Neural cell (in vitro differentiated cells): Measurements from ENCODE around the gene ERMARD. TPM values are rescaled to one million over a fixed set of nuclear protein-coding genes. Genes with fewer than 3 reads are reported as not detected.
A peak's percentile ranks its signal among the peaks of the same experiment; 100 is the strongest.

Experiments used
- H2AFZ ChIP-seq: fragments of 200-600, 300-800 bp; sonication (generic), shearing (Covaris generic); 2 replicates; pipeline ENCODE4 v1.6.0; 2014; ENCODE audit warnings: low read depth, mild to moderate bottlenecking, antibody characterized with exemption, low read length, moderate library complexity
- H3F3A ChIP-seq: fragments of 200-600 bp; shearing (Covaris generic); 2 replicates; pipeline ENCODE4 v1.6.1; 2016; ENCODE audit warnings: mild to moderate bottlenecking, moderate library complexity, mixed read lengths, antibody characterized with exemption, low read length; ENCODE audit not compliant: insufficient read depth, poor library complexity, severe bottlenecking
- H3K27ac ChIP-seq: fragments of 200-600, 300-800 bp; sonication (generic), shearing (Covaris generic); 2 replicates; pipeline ENCODE4 v1.5.1; 2014; ENCODE audit warnings: mild to moderate bottlenecking, low read length, moderate library complexity
- H3K27me3 ChIP-seq: fragments of 300-800, 200-600 bp; sonication (generic), shearing (Covaris generic); 2 replicates; pipeline ENCODE4 v1.6.0; 2014; ENCODE audit warnings: mild to moderate bottlenecking, low read depth, low read length, moderate library complexity; ENCODE audit not compliant: insufficient read depth
- H3K36me3 ChIP-seq: fragments of 300-800, 200-600 bp; sonication (generic), shearing (Covaris generic); 2 replicates; pipeline ENCODE4 v1.5.1; 2014; ENCODE audit warnings: mild to moderate bottlenecking, antibody characterized with exemption, low read length, moderate library complexity; ENCODE audit not compliant: insufficient read depth
- H3K4me2 ChIP-seq: fragments of 300-800, 200-600 bp; sonication (generic), shearing (Covaris generic); 2 replicates; pipeline ENCODE4 v1.6.0; 2014; ENCODE audit warnings: mild to moderate bottlenecking, low read length
- H3K4me3 ChIP-seq: fragments of 300-800, 200-600 bp; sonication (generic), shearing (Covaris generic); 2 replicates; pipeline ENCODE4 v1.5.1; 2014; ENCODE audit warnings: mild to moderate bottlenecking, low read length, moderate library complexity
- H3K79me2 ChIP-seq: fragments of 200-600 bp; shearing (Covaris generic); replicated peaks from 2 replicates; pipeline ENCODE4 v1.6.0; 2014; ENCODE audit warnings: mild to moderate bottlenecking, low read length, moderate library complexity; ENCODE audit not compliant: insufficient read depth
- H3K9ac ChIP-seq: fragments of 300-800, 200-600 bp; sonication (generic), shearing (Covaris generic); 2 replicates; pipeline ENCODE4 v1.6.1; 2016; ENCODE audit warnings: mild to moderate bottlenecking, low read length, mixed read lengths
- H3K9me2 ChIP-seq: fragments of 200-600 bp; shearing (Covaris generic); 2 replicates; pipeline ENCODE4 v1.6.1; 2016; ENCODE audit warnings: mild to moderate bottlenecking, low read length, mixed read lengths; ENCODE audit not compliant: insufficient read depth
- H3K9me3 ChIP-seq: fragments of 200-600, 300-800 bp; sonication (generic), shearing (Covaris generic); 2 replicates; pipeline ENCODE4 v1.6.1; 2016; ENCODE audit warnings: mild to moderate bottlenecking, mixed run types, low read length, moderate library complexity, mixed read lengths
- H4K20me1 ChIP-seq: fragments of 200-600 bp; shearing (Covaris generic); 2 replicates; pipeline ENCODE4 v1.6.1; 2016; ENCODE audit warnings: mild to moderate bottlenecking, mixed run types; ENCODE audit not compliant: insufficient read depth
- CTCF ChIP-seq: fragments of 450-650 bp; IDR thresholded peaks from 2 replicates; pipeline ENCODE4 v1.5.1; 2014; ENCODE audit warnings: antibody characterized with exemption, mild to moderate bottlenecking, moderate library complexity; ENCODE audit not compliant: poor library complexity, severe bottlenecking
- EP300 ChIP-seq: fragments of 450-650 bp; conservative IDR thresholded peaks from 2 replicates; pipeline ENCODE4 v1.6.1; 2014; ENCODE audit warnings: antibody characterized with exemption, mild to moderate bottlenecking, moderate library complexity; ENCODE audit not compliant: poor library complexity, severe bottlenecking
- EZH2 ChIP-seq: fragments of 200-600, 300-800 bp; shearing (Covaris generic), sonication (generic); IDR thresholded peaks from 2 replicates; pipeline ENCODE4 v1.6.1; 2014; ENCODE audit warnings: antibody characterized with exemption, low read length, borderline replicate concordance, mild to moderate bottlenecking; ENCODE audit not compliant: insufficient read depth, poor library complexity, severe bottlenecking
- MXI1 ChIP-seq: fragments of 450-650 bp; conservative IDR thresholded peaks from 2 replicates; pipeline ENCODE4 v1.6.1; 2014; ENCODE audit warnings: antibody characterized with exemption, mild to moderate bottlenecking; ENCODE audit not compliant: poor library complexity, severe bottlenecking
- POLR2AphosphoS5 ChIP-seq: IDR thresholded peaks from 2 replicates; pipeline ENCODE4 v1.6.1; 2012
- RAD21 ChIP-seq: fragments of 450-650 bp; conservative IDR thresholded peaks from 2 replicates; pipeline ENCODE4 v1.6.1; 2014; ENCODE audit warnings: antibody characterized with exemption, mild to moderate bottlenecking, moderate library complexity
- REST ChIP-seq: IDR thresholded peaks from 2 replicates; pipeline ENCODE4 v1.6.1; 2012; ENCODE audit warnings: borderline replicate concordance
- SMC3 ChIP-seq: fragments of 450-650 bp; conservative IDR thresholded peaks from 2 replicates; pipeline ENCODE4 v1.6.1; 2014; ENCODE audit warnings: antibody characterized with exemption, mild to moderate bottlenecking, moderate library complexity; ENCODE audit not compliant: poor library complexity
- TAF1 ChIP-seq: IDR thresholded peaks from 2 replicates; pipeline ENCODE4 v1.6.1; 2012; ENCODE audit warnings: low read depth
- polyA plus RNA-seq: library from polyadenylated mRNA; depleted of rRNA; stranded (reverse); fragments of >200 nt; gene quantifications from 2 replicates; pipeline ENCODE4 v1.2.3, GENCODE V29; 2014

The ERMARD gene
- polyA plus RNA-seq, 1 donor from 2014 or later = 51.2 TPM

- H3K9me2 ChIP-seq = no peaks in the 10 kb centered on the region
- no peaks in the 10 kb centered on the region for H3K27me3 ChIP-seq
- H3F3A ChIP-seq = no peaks in the 10 kb centered on the region
- TF ChIP-seq TAF1 (no peak), REST (no peak), POLR2AphosphoS5 (no peak), CTCF (no peak), RAD21 (no peak), MXI1 (no peak), EZH2 (no peak), EP300 (no peak), SMC3 (no peak)
- peak overlapping the region; percentile 97 for H3K4me2 ChIP-seq
- H3K9ac ChIP-seq = peak overlapping the region; percentile 96
- peaks cover under 1% of the 10 kb centered on the region for H3K36me3 ChIP-seq
- H3K27ac ChIP-seq = peak overlapping the region; percentile 81
- peak overlapping the region; percentile 86 for H2AFZ ChIP-seq
- no peaks in the 10 kb centered on the region for H4K20me1 ChIP-seq
- no peaks in the 10 kb centered on the region for H3K9me3 ChIP-seq
- H3K4me3 ChIP-seq = peak overlapping the region; percentile 82
- peaks cover 29% of the 10 kb centered on the region for H3K79me2 ChIP-seq
These were observed 48.6 kb upstream of the ERMARD start for GRCh38 chr6:169702840-169703246.

GRCh38 chr6:169707772-169708171, 43.6 kb upstream of the ERMARD start:
- H3K79me2 ChIP-seq = peaks cover 17% of the 10 kb centered on the region
- H3K27ac ChIP-seq = no peak overlapping the region
- H3K4me2 ChIP-seq = no peak overlapping the region
- H3K9ac ChIP-seq = no peak overlapping the region
- H3F3A ChIP-seq = no peaks in the 10 kb centered on the region
- no peaks in the 10 kb centered on the region for H3K9me2 ChIP-seq
- no peaks in the 10 kb centered on the region for H4K20me1 ChIP-seq
- TF ChIP-seq REST (no peak), EZH2 (no peak), EP300 (no peak), POLR2AphosphoS5 (no peak)
- H3K36me3 ChIP-seq = peaks cover 15% of the 10 kb centered on the region
- no peak overlapping the region for H2AFZ ChIP-seq
- H3K4me3 ChIP-seq = no peak overlapping the region
- no peaks in the 10 kb centered on the region for H3K9me3 ChIP-seq
- H3K27me3 ChIP-seq = no peaks in the 10 kb centered on the region
